CD14-positive monocyte (primary cell): ENCODE measurements around the gene ADORA3. TPM values are rescaled to one million over a fixed set of nuclear protein-coding genes. Genes with fewer than 3 reads are reported as not detected.

ENCODE experiments used
- DNase-seq, 3 donors: peaks; one replicate each; pipeline ENCODE4 v3.0.0-alpha.2; 2011 to 2022
- H2AFZ ChIP-seq: 2 replicates; pipeline ENCODE4 v1.6.0; 2012; ENCODE audit warnings: mild to moderate bottlenecking, low read depth, low read length, inconsistent platforms; ENCODE audit not compliant: insufficient read depth, poor library complexity, severe bottlenecking
- H3K27ac ChIP-seq, 2 donors: 1 replicate in 1 of 2; 2 replicates in 1 of 2; pipeline ENCODE4 v1.5.1; 2012 to 2013; ENCODE audit warnings: low read length in 2 of 2, control low read depth in 1 of 2, inconsistent platforms in 1 of 2, low read depth in 1 of 2, mild to moderate bottlenecking in 1 of 2
- H3K27me3 ChIP-seq, 2 donors: one replicate each; pipeline versions ENCODE4 v1.6.0 to v1.6.1; 2011 to 2013; ENCODE audit warnings: low read length in 2 of 2; ENCODE audit not compliant: control insufficient read depth in 2 of 2, insufficient read depth in 2 of 2
- H3K36me3 ChIP-seq, 2 donors: replicated peaks in 1 of 2; 1 replicate in 1 of 2; 2 replicates in 1 of 2; pipeline versions ENCODE4 v1.5.1 to v1.6.1; 2012 to 2013; ENCODE audit warnings: low read length in 2 of 2, control low read depth in 1 of 2, inconsistent platforms in 1 of 2, mild to moderate bottlenecking in 1 of 2; ENCODE audit not compliant: insufficient read depth in 2 of 2, control insufficient read depth in 1 of 2
- H3K4me1 ChIP-seq, 2 donors: 1 replicate in 1 of 2; 2 replicates in 1 of 2; pipeline versions ENCODE4 v1.5.1 to v1.6.1; 2012 to 2013; ENCODE audit warnings: low read length in 2 of 2, control low read depth in 1 of 2, inconsistent platforms in 1 of 2, mild to moderate bottlenecking in 1 of 2, moderate library complexity in 1 of 2; ENCODE audit not compliant: insufficient read depth in 2 of 2, control insufficient read depth in 1 of 2
- H3K4me2 ChIP-seq: replicated peaks from 2 replicates; pipeline ENCODE3; 2012; ENCODE audit warnings: low read length, moderate library complexity, mild to moderate bottlenecking; ENCODE audit not compliant: poor library complexity, severe bottlenecking; ENCODE audit errors: extremely low read depth
- H3K4me3 ChIP-seq, 3 experiments: fragments of 200-600 bp in 1 of 3; sonication (generic) in 1 of 3; replicated peaks in 1 of 3; 1 replicate in 2 of 3; 2 replicates in 1 of 3; pipeline ENCODE4 v1.5.1; 2011 to 2013; ENCODE audit warnings: low read length in 3 of 3, mild to moderate bottlenecking in 3 of 3, control low read depth in 2 of 3, low read depth in 2 of 3, inconsistent platforms in 1 of 3, moderate library complexity in 1 of 3
- H3K79me2 ChIP-seq: 2 replicates; pipeline ENCODE4 v1.6.0; 2012; ENCODE audit warnings: mild to moderate bottlenecking, control low read depth, inconsistent platforms, low read length, moderate library complexity; ENCODE audit not compliant: insufficient read depth
- H3K9ac ChIP-seq: 2 replicates; pipeline ENCODE4 v1.6.0; 2017; ENCODE audit warnings: low read length, mild to moderate bottlenecking; ENCODE audit not compliant: insufficient read depth, poor library complexity, severe bottlenecking
- H3K9me3 ChIP-seq, 2 donors: replicated peaks in 1 of 2; 1 replicate in 1 of 2; 2 replicates in 1 of 2; pipeline versions ENCODE4 v1.5.1 to v1.6.1; 2012 to 2013; ENCODE audit warnings: low read length in 2 of 2, control low read depth in 1 of 2; ENCODE audit not compliant: control insufficient read depth in 1 of 2, insufficient read depth in 1 of 2
- H4K20me1 ChIP-seq: 2 replicates; pipeline ENCODE4 v1.6.0; 2012; ENCODE audit warnings: mild to moderate bottlenecking, low read length, control low read depth, moderate library complexity; ENCODE audit not compliant: insufficient read depth
- H3K27ac Mint-ChIP-seq, 7 donors: one replicate each; pipeline ENCODE4 v1.8.0; 2020; ENCODE audit warnings: mild to moderate bottlenecking in 7 of 7, mixed read lengths in 7 of 7, moderate library complexity in 6 of 7, inconsistent platforms in 2 of 7
- H3K27me3 Mint-ChIP-seq, 3 donors: one replicate each; pipeline ENCODE4 v1.8.0; 2021 to 2022; ENCODE audit warnings: low read depth in 3 of 3, mild to moderate bottlenecking in 3 of 3, mixed read lengths in 3 of 3, moderate library complexity in 3 of 3, inconsistent platforms in 1 of 3
- H3K36me3 Mint-ChIP-seq, 2 donors: one replicate each; pipeline ENCODE4 v1.8.0; 2020; ENCODE audit warnings: mixed read lengths in 2 of 2, inconsistent platforms in 1 of 2, mild to moderate bottlenecking in 1 of 2
- H3K4me1 Mint-ChIP-seq: one replicate; pipeline ENCODE4 v1.8.0; 2020; ENCODE audit warnings: mild to moderate bottlenecking, mixed read lengths
- H3K4me3 Mint-ChIP-seq, 2 donors: one replicate each; pipeline ENCODE4 v1.8.0; 2020; ENCODE audit warnings: mild to moderate bottlenecking in 2 of 2, mixed read lengths in 2 of 2, moderate library complexity in 1 of 2
- H3K9me3 Mint-ChIP-seq, 7 donors: one replicate each; pipeline ENCODE4 v1.8.0; 2020 to 2022; ENCODE audit warnings: mixed read lengths in 7 of 7, mild to moderate bottlenecking in 6 of 7, moderate library complexity in 6 of 7, inconsistent platforms in 2 of 7
- WGBS: methylation state at CpG from one replicate; pipeline ENCODE4 v1.1.5; 2013; ENCODE audit warnings: missing lambda C conversion rate; ENCODE audit not compliant: insufficient coverage; 5-methylcytosine and 5-hydroxymethylcytosine counted together
- intact Hi-C, 2 donors: fragments of 100-400 bp; cut with micrococcal nuclease; formaldehyde crosslinking; loops; one replicate each; pipeline versions ENCODE4 v1.15.0 to v1.15.1; 2023
- polyA plus RNA-seq, 3 donors: library from polyadenylated mRNA; depleted of rRNA in 1 of 3; unstranded in 2 of 3; stranded (reverse) in 1 of 3; fragments of 300-500 nt in 2 of 3; fragments of >200 nt in 1 of 3; fragmentation: Illumina TruSeq in 2 of 3; gene quantifications; 1 replicate in 2 of 3; 2 replicates in 1 of 3; pipeline ENCODE4 v1.2.3, GENCODE V29; 2012 to 2021
- TF ChIP-seq, protein P1 (sequence below): fragments of 200-600 bp; IDR thresholded peaks from one replicate; pipeline ENCODE4 v1.8.0; 2022; ENCODE audit warnings: antibody characterized with exemption, mild to moderate bottlenecking

The ADORA3 gene
- polyA plus RNA-seq, 3 donors: 1.1 to 2.7 (median 1.2) TPM

DNA sequence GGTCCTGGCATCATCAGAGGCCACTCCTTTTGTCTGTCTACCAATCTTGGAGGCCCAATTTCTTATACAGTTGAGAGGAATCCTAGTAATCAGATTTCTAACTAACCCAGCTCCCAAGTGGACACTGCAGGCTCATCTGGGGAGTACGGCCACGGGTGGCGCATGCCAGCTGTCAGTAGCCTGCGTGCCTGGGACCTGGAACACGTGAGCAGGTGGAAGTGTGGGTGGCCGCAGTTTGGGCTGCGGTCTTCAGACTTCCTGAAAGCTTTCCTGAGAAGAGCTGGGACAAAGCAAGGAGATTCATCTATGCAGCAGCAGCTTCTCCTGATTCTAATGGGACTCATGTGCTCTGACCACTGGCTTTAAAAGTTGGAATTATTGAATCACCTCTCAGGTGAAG lies 12.4 kb downstream of the ADORA3 start:
- no peak for DNase-seq
- no peaks in the 10 kb centered on the region for H3K36me3 ChIP-seq
- no peaks in the 10 kb centered on the region for H3K36me3 Mint-ChIP-seq
- H3K4me3 ChIP-seq: no peak overlapping the region
- no peaks in the 10 kb centered on the region for H3K9me3 Mint-ChIP-seq
- H3K27me3 Mint-ChIP-seq: no peaks in the 10 kb centered on the region
- H4K20me1 ChIP-seq: no peaks in the 10 kb centered on the region
- peaks cover 54 to 55% of the 10 kb centered on the region in 2 donors for H3K4me1 ChIP-seq
- H3K79me2 ChIP-seq: no peaks in the 10 kb centered on the region
- H3K9me3 ChIP-seq: no peaks in the 10 kb centered on the region
- H3K27ac ChIP-seq: peak overlapping the region in 1 of 2 donors; percentile 93
- no peak overlapping the region for H3K4me2 ChIP-seq
- H3K27ac Mint-ChIP-seq: peak overlapping the region in 3 of 7 donors; percentile 18 to 55 (median 41)
- TF ChIP-seq, protein P1, sequence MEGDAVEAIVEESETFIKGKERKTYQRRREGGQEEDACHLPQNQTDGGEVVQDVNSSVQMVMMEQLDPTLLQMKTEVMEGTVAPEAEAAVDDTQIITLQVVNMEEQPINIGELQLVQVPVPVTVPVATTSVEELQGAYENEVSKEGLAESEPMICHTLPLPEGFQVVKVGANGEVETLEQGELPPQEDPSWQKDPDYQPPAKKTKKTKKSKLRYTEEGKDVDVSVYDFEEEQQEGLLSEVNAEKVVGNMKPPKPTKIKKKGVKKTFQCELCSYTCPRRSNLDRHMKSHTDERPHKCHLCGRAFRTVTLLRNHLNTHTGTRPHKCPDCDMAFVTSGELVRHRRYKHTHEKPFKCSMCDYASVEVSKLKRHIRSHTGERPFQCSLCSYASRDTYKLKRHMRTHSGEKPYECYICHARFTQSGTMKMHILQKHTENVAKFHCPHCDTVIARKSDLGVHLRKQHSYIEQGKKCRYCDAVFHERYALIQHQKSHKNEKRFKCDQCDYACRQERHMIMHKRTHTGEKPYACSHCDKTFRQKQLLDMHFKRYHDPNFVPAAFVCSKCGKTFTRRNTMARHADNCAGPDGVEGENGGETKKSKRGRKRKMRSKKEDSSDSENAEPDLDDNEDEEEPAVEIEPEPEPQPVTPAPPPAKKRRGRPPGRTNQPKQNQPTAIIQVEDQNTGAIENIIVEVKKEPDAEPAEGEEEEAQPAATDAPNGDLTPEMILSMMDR: no peak
- intact Hi-C loops: no loop called here
- no peak overlapping the region for H3K9ac ChIP-seq
- H3K4me3 Mint-ChIP-seq: no peak overlapping the region
- H3K4me1 Mint-ChIP-seq: peaks cover 47% of the 10 kb centered on the region
- H2AFZ ChIP-seq: no peak overlapping the region
- H3K27me3 ChIP-seq: no peaks in the 10 kb centered on the region
- 85% methylated on average over 7 of the region's 7 CpGs for WGBS

- Histone ChIP-seq H3K4me2 (peak overlapping the region; percentile 46), H3K4me3 (peak overlapping the region in 1 of 3 experiments; percentile 35), H3K9ac (no peak overlapping the region), H3K27me3 (no peaks in the 10 kb centered on the region), H4K20me1 (no peaks in the 10 kb centered on the region), H2AFZ (no peak overlapping the region), H3K36me3 (no peaks in the 10 kb centered on the region), H3K79me2 (no peaks in the 10 kb centered on the region), H3K9me3 (no peaks in the 10 kb centered on the region), H3K27ac (peak overlapping the region; percentile 74 to 93), H3K4me1 (peaks cover 54 to 55% of the 10 kb centered on the region in 2 donors)
- TF ChIP-seq, protein P1: no peak
- peak overlapping the region in 1 of 2 donors; percentile 22 for H3K4me3 Mint-ChIP-seq
- peak in 1 of 3 donors; percentile 19 for DNase-seq
- H3K27ac Mint-ChIP-seq: peak overlapping the region; percentile 88 to 96 (median 94)
- no peaks in the 10 kb centered on the region for H3K36me3 Mint-ChIP-seq
- WGBS: 100% methylated on average over 2 of the region's 4 CpGs
- no peaks in the 10 kb centered on the region for H3K9me3 Mint-ChIP-seq
- H3K27me3 Mint-ChIP-seq: no peaks in the 10 kb centered on the region
- H3K4me1 Mint-ChIP-seq: peaks cover 47% of the 10 kb centered on the region
- intact Hi-C loops: no loop called here
Measured at GRCh38 chr1:111490220-111490619, 13.2 kb downstream of the ADORA3 start.
